HepG2 (cell line): ENCODE measurements around the gene GCLC. TPM values are rescaled to one million over a fixed set of nuclear protein-coding genes. Genes with fewer than 3 reads are reported as not detected.
A peak's percentile ranks its signal among the peaks of the same experiment; 100 is the strongest.

Experiments
- ADNP ChIP-seq: sonication (generic); formaldehyde crosslinking; IDR thresholded peaks from 2 replicates; pipeline ENCODE4 v1.4.0; 2020; ENCODE audit warnings: missing genetic modification reagents
- AGO2 ChIP-seq: fragments of 200-400 bp; formaldehyde crosslinking; optimal IDR thresholded peaks from 2 replicates; pipeline ENCODE3; 2017; ENCODE audit warnings: mild to moderate bottlenecking, low read depth, low read length, moderate library complexity
- ELF3 ChIP-seq: IDR thresholded peaks from 2 replicates; pipeline ENCODE4 v1.6.1; 2016; ENCODE audit warnings: missing genetic modification reagents, missing compliant biosample characterization
- ISL2 ChIP-seq: sonication (generic); formaldehyde crosslinking; IDR thresholded peaks from 2 replicates; pipeline ENCODE4 v1.5.0; 2020; ENCODE audit warnings: missing genetic modification reagents
- MBD4 ChIP-seq: IDR thresholded peaks from 2 replicates; pipeline ENCODE4 v1.6.1; 2012; ENCODE audit warnings: low read length, inconsistent platforms, borderline replicate concordance
- SAFB2 ChIP-seq: sonication (generic); formaldehyde crosslinking; IDR thresholded peaks from 2 replicates; pipeline ENCODE4 v1.5.1; 2020; ENCODE audit warnings: missing genetic modification reagents, low read depth, mild to moderate bottlenecking, borderline replicate concordance
- SIN3B ChIP-seq: fragments of 150-350 bp; IDR thresholded peaks from 2 replicates; pipeline ENCODE4 v1.6.1; 2014; ENCODE audit warnings: low read length
- SOX5 ChIP-seq: IDR thresholded peaks from 2 replicates; pipeline ENCODE4 v1.6.1; 2016; ENCODE audit warnings: borderline replicate concordance
- TCF7 ChIP-seq: sonication (generic); IDR thresholded peaks from 2 replicates; pipeline ENCODE4 v1.6.1; 2016; ENCODE audit warnings: antibody characterized with exemption, low read depth
- ZBTB7B ChIP-seq: sonication (generic); formaldehyde crosslinking; IDR thresholded peaks from 2 replicates; pipeline ENCODE4 v1.4.0; 2020; ENCODE audit warnings: missing genetic modification reagents
- ZNF3 ChIP-seq: IDR thresholded peaks from 2 replicates; pipeline ENCODE4 v1.7.0; 2017; ENCODE audit warnings: inconsistent platforms
- ZNF572 ChIP-seq: sonication (generic); formaldehyde crosslinking; IDR thresholded peaks from 2 replicates; pipeline ENCODE4 v1.5.1; 2020; ENCODE audit warnings: mild to moderate bottlenecking, missing genetic modification reagents
- ZNF616 ChIP-seq: sonication (generic); formaldehyde crosslinking; IDR thresholded peaks from 2 replicates; pipeline ENCODE4 v1.5.0; 2020; ENCODE audit warnings: low read depth, mild to moderate bottlenecking, missing genetic modification reagents
- ZNF644 ChIP-seq: IDR thresholded peaks from 2 replicates; pipeline ENCODE4 v1.6.1; 2016; ENCODE audit warnings: low read depth
- ZNF7 ChIP-seq: IDR thresholded peaks from 2 replicates; pipeline ENCODE4 v1.6.1; 2016; ENCODE audit warnings: missing biosample characterization, missing genetic modification reagents
- ZSCAN30 ChIP-seq: sonication (generic); formaldehyde crosslinking; IDR thresholded peaks from 2 replicates; pipeline ENCODE4 v1.5.0; 2020; ENCODE audit warnings: mild to moderate bottlenecking, missing genetic modification reagents
- polyA plus RNA-seq, 8 experiments: library from polyadenylated mRNA; depleted of rRNA in 3 of 8; stranded (reverse) in 7 of 8; unstranded in 1 of 8; fragments of >200 nt; fragmentation: Illumina TruSeq in 4 of 8; extraction: Trizol in 4 of 8; gene quantifications; 2 replicates each; pipeline versions ENCODE4 v1.2.1 to v1.2.3, GENCODE V29; 2011 to 2016; ENCODE audit warnings: low read depth in 4 of 8, missing spikeins in 1 of 8, mixed read lengths in 1 of 8; ENCODE audit not compliant: insufficient read depth in 1 of 8
- total RNA-seq, 5 experiments: library from RNA; depleted of rRNA; stranded (reverse); fragments of >200 nt; fragmentation: Illumina TruSeq; extraction: Trizol; gene quantifications; 2 replicates each; pipeline ENCODE4 v1.2.3, GENCODE V29; 2016; ENCODE audit warnings: low read depth in 1 of 5
- TF ChIP-seq, protein P1 (sequence below): sonication (generic); formaldehyde crosslinking; IDR thresholded peaks from 2 replicates; pipeline ENCODE4 v1.8.0; 2022; ENCODE audit warnings: missing genetic modification reagents, mild to moderate bottlenecking, moderate library complexity, borderline replicate concordance
- TF ChIP-seq, protein P2 (sequence below): sonication (generic); formaldehyde crosslinking; IDR thresholded peaks from one replicate; pipeline ENCODE4 v1.5.1; 2020; ENCODE audit warnings: mild to moderate bottlenecking, missing genetic modification reagents; ENCODE audit errors: not compliant biosample characterization
- TF ChIP-seq, protein P3 (sequence below): IDR thresholded peaks from 2 replicates; pipeline ENCODE4 v1.6.1; 2018; ENCODE audit warnings: missing genetic modification reagents

Gene GCLC
- total and polyA plus RNA-seq, 2 of the 13 experiments (the other 11 are each of a cell fraction or from before 2014, with no cell fraction given): 35.3 to 84.6 TPM

DNA sequence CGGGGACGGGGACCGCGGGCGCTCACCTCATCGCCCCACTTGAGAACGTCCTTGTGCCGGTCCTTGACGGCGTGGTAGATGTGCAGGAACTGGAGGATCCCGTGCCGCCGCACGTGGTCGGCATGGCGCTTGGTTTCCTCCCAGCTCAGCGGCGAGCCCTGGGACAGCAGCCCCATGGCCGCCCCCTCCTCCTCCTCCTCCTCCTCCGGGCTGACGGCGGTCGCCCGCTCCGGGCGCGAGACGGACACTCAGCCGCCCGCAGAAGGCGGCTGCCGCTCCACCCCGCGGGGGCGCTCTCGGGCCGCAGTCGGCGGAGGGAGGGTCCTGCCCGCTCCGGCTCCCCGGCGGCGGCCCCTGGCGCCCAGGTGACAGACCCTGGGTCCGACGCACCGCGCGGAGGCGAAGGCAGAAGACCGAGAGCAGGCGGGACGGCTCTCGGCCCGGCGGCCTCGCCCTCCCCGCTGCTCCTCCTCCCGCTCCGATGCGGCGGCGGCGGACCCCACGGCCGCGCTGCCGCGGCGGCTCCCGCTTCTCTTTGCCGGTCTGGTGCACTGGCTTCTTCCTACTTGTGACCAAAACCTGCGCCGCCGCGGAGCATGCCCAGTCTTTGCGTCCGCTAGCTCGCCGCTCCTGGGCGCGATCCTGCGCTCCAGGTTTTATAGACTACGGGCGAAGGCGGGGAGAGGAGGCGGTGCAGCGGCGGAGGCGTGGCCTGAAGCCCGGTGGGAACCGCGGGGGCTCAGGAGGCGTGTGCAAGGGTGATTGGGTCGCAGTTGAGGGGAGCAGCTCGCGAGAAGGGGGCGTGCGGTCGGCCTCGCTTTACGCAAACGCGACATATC is at the start of gene GCLC (continued):
- TF ChIP-seq, protein P1, sequence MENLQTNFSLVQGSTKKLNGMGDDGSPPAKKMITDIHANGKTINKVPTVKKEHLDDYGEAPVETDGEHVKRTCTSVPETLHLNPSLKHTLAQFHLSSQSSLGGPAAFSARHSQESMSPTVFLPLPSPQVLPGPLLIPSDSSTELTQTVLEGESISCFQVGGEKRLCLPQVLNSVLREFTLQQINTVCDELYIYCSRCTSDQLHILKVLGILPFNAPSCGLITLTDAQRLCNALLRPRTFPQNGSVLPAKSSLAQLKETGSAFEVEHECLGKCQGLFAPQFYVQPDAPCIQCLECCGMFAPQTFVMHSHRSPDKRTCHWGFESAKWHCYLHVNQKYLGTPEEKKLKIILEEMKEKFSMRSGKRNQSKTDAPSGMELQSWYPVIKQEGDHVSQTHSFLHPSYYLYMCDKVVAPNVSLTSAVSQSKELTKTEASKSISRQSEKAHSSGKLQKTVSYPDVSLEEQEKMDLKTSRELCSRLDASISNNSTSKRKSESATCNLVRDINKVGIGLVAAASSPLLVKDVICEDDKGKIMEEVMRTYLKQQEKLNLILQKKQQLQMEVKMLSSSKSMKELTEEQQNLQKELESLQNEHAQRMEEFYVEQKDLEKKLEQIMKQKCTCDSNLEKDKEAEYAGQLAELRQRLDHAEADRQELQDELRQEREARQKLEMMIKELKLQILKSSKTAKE (CRISPR knock-in tag): peak; percentile 21; the same call in 1 of the 2 replicates
- TF ChIP-seq, protein P2, sequence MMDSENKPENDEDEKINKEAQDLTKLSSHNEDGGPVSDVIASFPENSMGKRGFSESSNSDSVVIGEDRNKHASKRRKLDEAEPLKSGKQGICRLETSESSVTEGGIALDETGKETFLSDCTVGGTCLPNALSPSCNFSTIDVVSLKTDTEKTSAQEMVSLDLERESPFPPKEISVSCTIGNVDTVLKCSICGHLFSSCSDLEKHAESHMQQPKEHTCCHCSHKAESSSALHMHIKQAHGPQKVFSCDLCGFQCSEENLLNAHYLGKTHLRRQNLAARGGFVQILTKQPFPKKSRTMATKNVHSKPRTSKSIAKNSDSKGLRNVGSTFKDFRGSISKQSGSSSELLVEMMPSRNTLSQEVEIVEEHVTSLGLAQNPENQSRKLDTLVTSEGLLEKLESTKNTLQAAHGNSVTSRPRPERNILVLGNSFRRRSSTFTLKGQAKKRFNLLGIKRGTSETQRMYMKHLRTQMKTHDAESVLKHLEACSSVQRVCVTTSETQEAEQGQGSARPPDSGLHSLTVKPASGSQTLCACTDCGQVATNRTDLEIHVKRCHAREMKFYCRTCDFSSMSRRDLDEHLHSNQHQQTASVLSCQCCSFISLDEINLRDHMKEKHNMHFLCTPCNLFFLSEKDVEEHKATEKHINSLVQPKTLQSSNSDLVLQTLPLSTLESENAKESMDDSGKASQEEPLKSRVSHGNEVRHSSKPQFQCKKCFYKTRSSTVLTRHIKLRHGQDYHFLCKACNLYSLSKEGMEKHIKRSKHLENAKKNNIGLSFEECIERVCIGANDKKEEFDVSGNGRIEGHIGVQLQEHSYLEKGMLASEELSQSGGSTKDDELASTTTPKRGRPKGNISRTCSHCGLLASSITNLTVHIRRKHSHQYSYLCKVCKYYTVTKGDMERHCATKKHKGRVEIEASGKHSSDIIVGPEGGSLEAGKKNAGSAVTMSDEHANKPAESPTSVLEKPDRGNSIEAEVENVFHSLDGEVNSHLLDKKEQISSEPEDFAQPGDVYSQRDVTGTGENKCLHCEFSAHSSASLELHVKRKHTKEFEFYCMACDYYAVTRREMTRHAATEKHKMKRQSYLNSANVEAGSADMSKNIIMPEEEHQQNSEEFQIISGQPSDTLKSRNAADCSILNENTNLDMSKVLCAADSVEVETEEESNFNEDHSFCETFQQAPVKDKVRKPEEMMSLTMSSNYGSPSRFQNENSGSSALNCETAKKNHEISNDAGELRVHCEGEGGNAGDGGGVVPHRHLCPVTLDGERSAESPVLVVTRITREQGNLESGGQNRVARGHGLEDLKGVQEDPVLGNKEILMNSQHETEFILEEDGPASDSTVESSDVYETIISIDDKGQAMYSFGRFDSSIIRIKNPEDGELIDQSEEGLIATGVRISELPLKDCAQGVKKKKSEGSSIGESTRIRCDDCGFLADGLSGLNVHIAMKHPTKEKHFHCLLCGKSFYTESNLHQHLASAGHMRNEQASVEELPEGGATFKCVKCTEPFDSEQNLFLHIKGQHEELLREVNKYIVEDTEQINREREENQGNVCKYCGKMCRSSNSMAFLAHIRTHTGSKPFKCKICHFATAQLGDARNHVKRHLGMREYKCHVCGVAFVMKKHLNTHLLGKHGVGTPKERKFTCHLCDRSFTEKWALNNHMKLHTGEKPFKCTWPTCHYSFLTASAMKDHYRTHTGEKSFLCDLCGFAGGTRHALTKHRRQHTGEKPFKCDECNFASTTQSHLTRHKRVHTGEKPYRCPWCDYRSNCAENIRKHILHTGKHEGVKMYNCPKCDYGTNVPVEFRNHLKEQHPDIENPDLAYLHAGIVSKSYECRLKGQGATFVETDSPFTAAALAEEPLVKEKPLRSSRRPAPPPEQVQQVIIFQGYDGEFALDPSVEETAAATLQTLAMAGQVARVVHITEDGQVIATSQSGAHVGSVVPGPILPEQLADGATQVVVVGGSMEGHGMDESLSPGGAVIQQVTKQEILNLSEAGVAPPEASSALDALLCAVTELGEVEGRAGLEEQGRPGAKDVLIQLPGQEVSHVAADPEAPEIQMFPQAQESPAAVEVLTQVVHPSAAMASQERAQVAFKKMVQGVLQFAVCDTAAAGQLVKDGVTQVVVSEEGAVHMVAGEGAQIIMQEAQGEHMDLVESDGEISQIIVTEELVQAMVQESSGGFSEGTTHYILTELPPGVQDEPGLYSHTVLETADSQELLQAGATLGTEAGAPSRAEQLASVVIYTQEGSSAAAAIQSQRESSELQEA (CRISPR knock-in tag): peak; percentile 63
- TF ChIP-seq ADNP (CRISPR knock-in tag) (no peak), SIN3B (peak; percentile 16; the same call in 1 of the 2 replicates), SAFB2 (CRISPR knock-in tag) (peak; percentile 96), ZBTB7B (peak; percentile 78), ZSCAN30 (CRISPR knock-in tag) (no peak), ZNF572 (CRISPR knock-in tag) (peak; percentile 17; the same call in 1 of the 2 replicates), ZNF7 (CRISPR knock-in tag) (0 out of 2 replicates have a peak, but pooled peaks have one; percentile 14), ELF3 (CRISPR knock-in tag) (peak; percentile 86), ZNF3 (CRISPR knock-in tag) (0 out of 2 replicates have a peak, but pooled peaks have one; percentile 68), ZNF616 (CRISPR knock-in tag) (0 out of 2 replicates have a peak, but pooled peaks have one; percentile 85), TCF7 (0 out of 2 replicates have a peak, but pooled peaks have one; percentile 17), AGO2 (peak; percentile 92), ZNF644 (peak; percentile 48; the same call in 1 of the 2 replicates), SOX5 (peak; percentile 82), MBD4 (no peak), ISL2 (peak; percentile 51)
- TF ChIP-seq, protein P3, sequence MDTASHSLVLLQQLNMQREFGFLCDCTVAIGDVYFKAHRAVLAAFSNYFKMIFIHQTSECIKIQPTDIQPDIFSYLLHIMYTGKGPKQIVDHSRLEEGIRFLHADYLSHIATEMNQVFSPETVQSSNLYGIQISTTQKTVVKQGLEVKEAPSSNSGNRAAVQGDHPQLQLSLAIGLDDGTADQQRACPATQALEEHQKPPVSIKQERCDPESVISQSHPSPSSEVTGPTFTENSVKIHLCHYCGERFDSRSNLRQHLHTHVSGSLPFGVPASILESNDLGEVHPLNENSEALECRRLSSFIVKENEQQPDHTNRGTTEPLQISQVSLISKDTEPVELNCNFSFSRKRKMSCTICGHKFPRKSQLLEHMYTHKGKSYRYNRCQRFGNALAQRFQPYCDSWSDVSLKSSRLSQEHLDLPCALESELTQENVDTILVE (CRISPR knock-in tag): peak; percentile 93
